DOHH2 (cell line): ENCODE results near the gene PKD1L1.

Experiments used
- EZH2phosphoT487 ChIP-seq: fragments of 200-600 bp; sonication (generic); IDR thresholded peaks from 2 replicates; pipeline ENCODE4 v1.6.1; 2017; ENCODE audit warnings: borderline replicate concordance, mild to moderate bottlenecking, antibody characterized with exemption, low read length, moderate library complexity, mixed read lengths
- TF ChIP-seq, protein P1 (sequence below): fragments of 200-600 bp; sonication (generic); IDR thresholded peaks from one replicate; pipeline ENCODE4 v1.5.1; 2014; ENCODE audit warnings: antibody characterized with exemption, mild to moderate bottlenecking, low read depth, low read length; ENCODE audit not compliant: poor library complexity, severe bottlenecking

DNA sequence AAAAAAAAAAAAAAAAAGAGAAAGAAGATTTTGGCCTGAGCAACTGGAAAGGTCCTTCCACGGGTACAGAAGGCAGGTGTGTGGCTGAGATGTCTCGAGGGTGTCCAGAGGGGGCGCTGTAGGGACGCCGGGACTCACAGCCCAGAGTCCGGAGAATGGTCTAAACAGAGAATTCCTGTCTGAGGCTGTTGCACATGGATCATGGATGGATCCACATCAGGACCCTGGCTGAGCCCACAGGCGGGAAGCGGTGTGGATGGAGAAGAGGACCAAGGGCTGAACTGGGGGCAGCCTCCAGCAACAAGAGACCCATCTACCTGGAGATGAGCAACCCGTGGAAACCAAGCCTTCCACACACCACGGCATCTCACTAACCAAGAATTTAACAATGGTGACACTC lies 55.0 kb downstream of the PKD1L1 start:
- TF ChIP-seq, protein P1, sequence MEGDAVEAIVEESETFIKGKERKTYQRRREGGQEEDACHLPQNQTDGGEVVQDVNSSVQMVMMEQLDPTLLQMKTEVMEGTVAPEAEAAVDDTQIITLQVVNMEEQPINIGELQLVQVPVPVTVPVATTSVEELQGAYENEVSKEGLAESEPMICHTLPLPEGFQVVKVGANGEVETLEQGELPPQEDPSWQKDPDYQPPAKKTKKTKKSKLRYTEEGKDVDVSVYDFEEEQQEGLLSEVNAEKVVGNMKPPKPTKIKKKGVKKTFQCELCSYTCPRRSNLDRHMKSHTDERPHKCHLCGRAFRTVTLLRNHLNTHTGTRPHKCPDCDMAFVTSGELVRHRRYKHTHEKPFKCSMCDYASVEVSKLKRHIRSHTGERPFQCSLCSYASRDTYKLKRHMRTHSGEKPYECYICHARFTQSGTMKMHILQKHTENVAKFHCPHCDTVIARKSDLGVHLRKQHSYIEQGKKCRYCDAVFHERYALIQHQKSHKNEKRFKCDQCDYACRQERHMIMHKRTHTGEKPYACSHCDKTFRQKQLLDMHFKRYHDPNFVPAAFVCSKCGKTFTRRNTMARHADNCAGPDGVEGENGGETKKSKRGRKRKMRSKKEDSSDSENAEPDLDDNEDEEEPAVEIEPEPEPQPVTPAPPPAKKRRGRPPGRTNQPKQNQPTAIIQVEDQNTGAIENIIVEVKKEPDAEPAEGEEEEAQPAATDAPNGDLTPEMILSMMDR: peak; percentile 60
- TF ChIP-seq EZH2phosphoT487: no peak
